DMS 273 treated with DMSO at 0.1 percent for 48 hours (cell line): ENCODE data around the gene CERS5.
"Not testable (repeated sequence)": the region's sequence is repeated elsewhere in the genome, so short reads cannot be mapped to it uniquely, and the experiment has no call there.

Experiments
- DNase-seq: peaks from one replicate; lab custom pipeline; 2025; lab: John Stamatoyannopoulos, UW

Gene CERS5

GRCh38 chr12:50186681-50187080 lies 19.5 kb upstream of the CERS5 start:
- DNase-seq, result no peak

DNA sequence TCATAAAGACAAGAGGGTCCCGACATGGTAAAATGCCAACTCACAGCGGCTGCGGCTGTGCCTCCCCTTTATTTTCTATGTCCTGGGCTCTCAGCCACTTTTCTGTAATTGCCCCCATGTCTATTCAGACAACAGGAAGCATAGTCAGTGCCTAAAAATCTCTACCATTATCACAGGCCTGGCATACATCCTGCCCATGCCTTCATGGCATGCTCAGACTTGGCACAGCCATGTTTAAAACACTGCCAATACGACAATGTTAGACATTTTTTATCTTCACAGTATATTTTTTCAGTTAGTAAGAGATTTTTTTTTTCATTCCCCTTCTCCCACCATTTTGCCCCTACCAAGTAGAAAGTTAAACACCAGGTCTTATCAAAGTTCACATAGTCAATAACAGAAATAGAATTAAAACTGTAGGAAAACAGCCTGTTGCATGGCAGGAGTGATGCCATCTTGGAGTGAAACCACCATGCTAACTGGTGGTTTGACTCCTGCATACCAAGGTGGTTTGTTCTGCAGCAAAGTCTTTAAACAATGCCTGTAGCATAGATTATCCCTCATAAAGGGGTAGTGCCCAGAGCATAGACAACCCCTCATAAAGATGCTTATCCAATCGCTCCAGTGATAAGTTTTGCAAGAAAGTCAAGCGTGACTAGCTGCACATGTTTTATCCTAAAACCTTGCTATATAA lies 18.9 kb upstream of the CERS5 start:
- no peak for DNase-seq

DNA sequence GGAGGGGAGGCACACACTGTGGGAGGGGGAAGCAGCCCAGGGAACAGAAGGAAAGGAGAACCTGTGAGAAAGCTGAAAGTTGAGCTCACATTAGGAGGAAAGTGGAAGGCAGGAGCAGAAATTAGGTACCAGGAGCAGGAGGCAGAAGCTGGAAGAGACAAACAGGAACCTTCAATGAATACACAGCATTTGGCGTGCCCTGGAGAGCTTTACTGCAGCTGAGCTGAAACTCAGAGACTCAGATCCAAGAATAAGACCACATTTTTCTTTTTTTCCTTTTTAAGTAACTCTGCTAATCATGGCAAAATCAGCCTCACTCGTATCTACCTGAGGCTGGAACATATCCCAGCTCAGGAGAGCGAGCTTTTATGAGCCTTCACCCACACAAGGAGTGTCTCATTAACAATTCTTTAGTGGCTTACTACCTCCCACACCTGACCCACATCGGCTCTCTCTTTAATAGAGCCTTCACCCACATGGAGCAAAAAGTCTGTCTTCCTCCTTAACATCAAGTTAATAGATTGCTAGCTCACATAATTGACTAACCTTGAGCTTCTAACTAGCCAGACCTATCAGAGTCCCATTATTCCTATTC lies 18.2 kb upstream of the CERS5 start:
- no peak for DNase-seq

DNA sequence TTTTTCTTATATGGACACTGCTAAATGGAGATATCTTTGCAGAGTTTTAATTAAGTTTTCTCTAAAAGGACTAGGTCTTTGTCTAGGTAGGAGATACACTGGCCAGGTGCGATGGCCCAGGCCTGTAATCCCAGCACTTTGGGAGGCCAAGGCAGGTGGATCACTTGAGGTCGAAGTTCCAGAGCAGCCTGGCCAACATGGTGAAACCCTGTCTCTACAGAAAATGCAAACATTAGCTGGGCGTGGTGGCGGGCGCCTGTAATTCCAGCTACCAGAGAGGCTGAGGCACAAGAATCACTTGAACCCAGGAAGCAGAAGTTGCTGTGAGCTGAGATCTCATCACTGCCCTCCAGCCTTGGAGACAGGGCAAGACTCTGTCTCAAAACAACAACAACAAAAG lies 17.1 kb upstream of the CERS5 start:
- no peak for DNase-seq

DNA sequence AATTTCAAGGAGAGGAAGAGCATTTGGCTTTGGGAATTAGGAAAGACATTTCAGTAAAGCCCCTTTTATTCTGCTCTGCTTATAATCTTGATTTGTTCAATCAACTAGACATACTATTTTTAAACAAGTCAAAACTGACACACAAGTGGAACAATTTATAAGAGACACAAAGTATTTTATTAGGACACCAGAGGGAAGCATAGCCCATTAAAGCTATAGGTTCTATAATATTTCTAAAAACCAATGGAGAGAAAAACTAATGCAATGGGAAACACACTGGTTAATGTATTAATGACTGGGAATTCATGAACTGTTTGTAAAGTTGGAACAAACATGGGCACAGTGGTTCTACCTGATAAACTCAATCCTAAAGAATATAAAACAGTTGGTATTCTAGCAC lies 15.3 kb upstream of the CERS5 start:
- DNase-seq, result no peak

GRCh38 chr12:50181691-50182090 lies 14.5 kb upstream of the CERS5 start:
- no peak for DNase-seq

- no peak for DNase-seq
Observed at GRCh38 chr12:50175716-50176026, 8.5 kb upstream of the CERS5 start.

DNA sequence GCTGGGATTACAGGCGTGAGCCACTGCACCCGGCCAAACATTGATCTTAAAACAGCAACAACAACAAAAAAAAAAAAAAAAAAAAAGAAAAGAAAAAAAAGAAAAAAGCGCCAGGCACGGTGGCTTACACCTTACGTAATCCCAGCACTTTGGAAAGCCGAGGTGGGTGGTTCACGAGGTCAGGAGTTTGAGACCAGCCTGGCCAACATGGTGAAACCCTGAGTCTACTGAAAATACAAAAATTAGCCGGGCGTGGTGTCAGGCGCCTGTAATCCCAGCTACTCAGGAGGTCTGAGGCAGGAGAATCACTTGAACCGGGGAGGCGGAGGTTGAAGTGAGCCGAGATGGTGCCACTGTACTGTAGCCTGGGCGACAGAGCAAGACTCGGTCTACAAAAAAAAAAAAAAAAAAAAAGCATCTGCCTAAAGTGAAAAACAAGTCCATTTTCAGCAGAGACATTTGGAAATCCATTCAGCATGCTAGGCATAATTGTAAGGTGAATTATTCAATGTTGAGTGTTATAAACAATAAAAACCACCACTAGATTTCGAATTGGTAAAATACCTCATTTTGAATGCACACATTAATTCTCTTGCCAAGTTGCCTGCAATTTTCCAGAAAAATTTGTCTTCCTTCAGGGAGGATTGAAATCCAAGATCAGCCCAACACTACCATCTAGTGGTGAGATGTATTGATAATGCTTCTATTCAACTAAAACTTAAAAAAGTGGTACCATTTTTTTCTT lies 8.0 kb upstream of the CERS5 start:
- peak; percentile 9 for DNase-seq

GRCh38 chr12:50166799-50167048 lies 445 bp downstream of the CERS5 start:
- DNase-seq, result no peak

DNA sequence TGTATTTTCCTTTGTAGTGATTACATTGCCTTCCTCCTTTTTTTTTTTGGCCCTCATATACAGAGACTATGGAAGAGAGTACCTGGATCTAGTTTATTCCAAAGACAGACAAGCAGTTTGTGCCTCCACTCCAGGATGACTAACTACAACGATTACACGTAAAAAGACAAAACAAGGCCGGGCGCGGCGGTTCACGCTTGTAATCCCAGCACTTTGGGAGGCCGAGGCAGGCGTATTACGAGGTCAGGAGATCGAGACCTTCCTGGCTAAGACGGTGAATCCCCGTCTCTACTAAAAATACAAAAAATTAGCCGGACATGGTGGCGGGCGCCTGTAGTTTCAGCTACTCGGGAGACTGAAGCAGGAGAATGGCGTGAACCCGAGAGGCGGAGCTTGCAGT lies 2.2 kb downstream of the CERS5 start:
- no peak for DNase-seq

DNA sequence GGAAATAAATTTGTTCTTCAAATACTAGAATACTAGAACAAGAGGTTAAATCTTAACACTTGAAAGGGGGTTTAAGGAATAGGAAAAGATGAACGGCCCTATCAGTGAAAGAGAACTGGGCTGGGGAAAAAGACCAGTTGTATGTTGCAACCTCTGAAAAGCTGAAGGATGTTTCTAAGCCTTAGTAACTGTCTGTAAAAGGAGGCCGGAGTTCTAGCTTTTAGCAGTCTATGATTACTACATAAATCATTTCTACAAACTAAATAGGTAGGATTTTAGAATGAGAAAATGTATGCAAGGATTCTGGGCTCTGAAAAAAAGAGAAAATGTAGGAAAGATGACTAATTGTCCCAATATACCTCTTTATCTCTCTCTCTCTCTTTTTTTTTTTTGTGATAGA lies 4.9 kb downstream of the CERS5 start:
- no peak for DNase-seq

DNA sequence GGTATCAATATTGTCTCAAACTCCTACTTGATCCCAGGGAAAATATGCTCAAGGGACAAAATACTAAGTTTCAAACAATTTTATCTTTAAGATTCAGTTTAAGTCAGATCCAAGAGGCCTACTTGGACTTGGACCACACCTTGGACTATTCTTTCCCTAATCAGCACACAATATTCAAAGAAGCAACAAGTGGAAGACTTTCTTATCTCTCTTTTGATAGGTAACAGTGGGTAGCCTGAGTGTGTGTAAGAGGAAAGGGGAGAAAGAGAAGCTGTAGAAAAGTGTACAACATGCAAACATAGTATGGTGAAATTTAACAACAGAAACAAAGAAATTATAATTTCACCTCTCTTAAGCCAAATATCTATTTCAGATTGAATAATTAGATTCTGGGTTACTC lies 6.5 kb downstream of the CERS5 start:
- no peak for DNase-seq

DNA sequence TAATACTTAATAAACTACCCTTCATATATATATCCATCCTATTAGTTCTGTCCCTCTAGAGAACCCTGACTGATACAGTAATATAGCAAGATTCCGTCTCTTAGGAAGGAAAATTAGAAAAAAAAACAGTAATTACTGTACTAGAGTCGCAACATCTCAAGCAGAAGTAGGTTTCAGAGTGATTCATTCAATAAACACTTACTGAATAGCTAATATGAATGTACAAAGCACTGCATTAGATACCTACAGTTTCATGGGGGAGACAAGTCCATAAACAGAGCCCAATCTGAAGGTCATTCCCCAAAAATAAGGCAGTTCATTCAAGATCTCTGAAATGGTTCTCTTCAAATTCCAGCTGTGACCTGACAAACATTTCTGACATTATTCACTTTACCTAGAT lies 9.9 kb downstream of the CERS5 start:
- no peak for DNase-seq

DNA sequence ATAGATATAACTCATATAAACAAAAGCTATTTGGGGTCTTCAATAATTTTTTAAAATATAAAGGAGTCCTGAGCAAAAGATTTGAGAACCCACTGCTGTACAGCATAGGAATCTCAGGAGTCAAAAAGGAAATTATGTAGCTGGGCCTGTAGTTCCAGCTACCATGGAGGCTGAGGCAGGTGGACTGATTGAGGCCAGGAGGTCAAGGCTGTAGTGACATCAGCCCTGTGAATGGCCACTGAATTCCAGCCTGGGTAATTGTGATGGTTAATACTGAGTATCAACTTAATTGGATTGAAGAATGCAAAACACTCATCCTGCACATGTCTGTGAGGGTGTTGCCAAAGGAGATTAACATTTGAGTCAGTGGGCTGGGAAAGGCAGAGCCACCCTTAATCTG lies 10.5 kb downstream of the CERS5 start:
- no peak for DNase-seq

GRCh38 chr12:50154947-50155346 lies 12.2 kb downstream of the CERS5 start:
- DNase-seq, result not testable (repeated sequence)

- DNase-seq, result no peak
Observed at GRCh38 chr12:50151047-50151687, 16.0 kb downstream of the CERS5 start.

DNA sequence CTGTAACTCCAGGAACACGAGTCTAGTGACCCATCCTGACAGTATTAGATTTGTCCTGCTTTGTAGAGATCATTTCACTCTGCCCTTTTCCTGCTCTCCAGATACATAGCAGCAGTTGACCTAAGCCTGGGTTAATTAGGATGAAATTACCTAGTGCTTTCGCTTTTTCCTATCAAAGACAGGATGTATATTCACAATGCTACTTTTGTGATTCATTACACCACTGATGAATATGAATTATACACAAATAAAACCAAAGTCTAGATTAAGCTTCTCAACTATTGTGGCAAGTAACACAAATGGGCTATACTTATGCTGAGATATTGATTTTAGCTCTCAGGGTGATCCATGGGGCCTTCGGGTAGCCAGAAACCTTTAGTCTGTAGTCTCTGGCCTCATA lies 17.9 kb downstream of the CERS5 start:
- DNase-seq, result no peak

- DNase-seq, result not testable (repeated sequence)
Observed at GRCh38 chr12:50148011-50148410, 19.2 kb downstream of the CERS5 start.

GRCh38 chr12:50147281-50147680 lies 19.9 kb downstream of the CERS5 start:
- DNase-seq, result no peak

- no peak for DNase-seq
Observed at GRCh38 chr12:50145439-50145838, 21.7 kb downstream of the CERS5 start.

GRCh38 chr12:50142993-50143392 lies 24.2 kb downstream of the CERS5 start:
- no peak for DNase-seq

- no peak for DNase-seq
Observed at GRCh38 chr12:50132505-50133135, 34.5 kb downstream of the CERS5 start.

DNA sequence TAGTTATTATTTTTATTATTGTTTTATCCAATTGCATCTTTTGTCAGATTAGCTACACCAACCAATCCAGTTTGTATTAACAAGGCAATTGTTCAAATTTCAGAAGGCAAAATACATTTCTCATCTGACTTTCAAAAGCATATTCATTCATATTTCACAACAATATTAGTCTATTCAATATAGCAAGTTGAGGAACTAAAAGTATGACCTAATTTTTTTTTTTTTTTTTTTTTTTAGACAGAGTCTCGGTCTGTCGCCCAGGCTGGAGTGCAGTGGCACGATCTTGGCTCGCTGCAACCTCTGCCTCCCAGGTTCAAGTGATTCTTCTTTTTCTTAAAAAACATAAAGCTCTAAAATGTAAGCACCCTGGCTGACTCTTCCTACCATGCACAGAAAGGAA lies 37.9 kb downstream of the CERS5 start:
- DNase-seq, result no peak
